HL-60/S4 treated with retinoic acid at 250 ng/mL for 4 days and 3 days (cell line): Measurements from ENCODE around the gene KLHL24.
"Not testable (repeated sequence)": the region's sequence is repeated elsewhere in the genome, so short reads cannot be mapped to it uniquely, and the experiment has no call there.

Experiments used
- in situ Hi-C: fragments of 300-500 bp; cut with MboI; formaldehyde crosslinking; loops from 2 replicates; pipeline ENCODE4 v1.7.0; 2022; ENCODE audit warnings: low sequenced_read_pairs

KLHL24 gene

DNA sequence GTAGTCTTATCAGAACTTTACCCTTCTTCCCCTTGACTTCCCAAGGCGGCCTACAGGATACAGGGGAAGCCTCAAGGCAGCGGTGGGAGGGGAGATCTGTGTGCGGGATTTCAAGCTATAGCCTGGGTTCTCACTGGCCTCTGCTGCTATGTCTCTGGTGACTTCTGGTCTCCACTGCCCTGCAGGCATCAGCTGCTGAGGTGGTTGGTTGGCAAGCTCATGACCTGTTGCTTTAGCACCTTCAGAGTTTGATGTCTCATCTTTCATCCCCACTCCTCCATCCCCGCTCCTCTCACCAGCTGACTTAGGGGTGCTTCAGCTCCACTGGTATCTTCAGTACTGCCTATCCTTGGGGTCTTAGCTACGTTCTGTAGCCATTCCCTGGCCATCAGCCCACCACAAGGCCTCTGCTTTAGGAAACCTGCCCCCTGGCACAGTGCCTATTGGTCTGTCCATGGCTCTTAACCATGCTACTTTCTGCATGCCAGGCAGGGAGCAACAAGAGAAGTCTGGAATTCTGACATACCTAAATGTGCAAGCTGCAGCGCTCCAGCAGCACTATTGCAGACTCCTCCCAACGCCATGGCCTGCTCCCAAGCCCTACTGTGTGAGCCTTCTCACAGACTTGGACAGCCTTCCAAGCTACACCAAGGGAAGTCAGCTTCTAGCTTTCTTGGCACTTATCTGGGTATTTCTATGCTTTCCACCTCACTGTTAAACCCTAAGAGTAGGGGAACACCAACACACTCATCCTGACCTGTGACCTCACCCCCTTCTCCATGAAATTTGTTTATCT lies 60.3 kb downstream of the KLHL24 start:
- in situ Hi-C loops, result no loop called here

DNA sequence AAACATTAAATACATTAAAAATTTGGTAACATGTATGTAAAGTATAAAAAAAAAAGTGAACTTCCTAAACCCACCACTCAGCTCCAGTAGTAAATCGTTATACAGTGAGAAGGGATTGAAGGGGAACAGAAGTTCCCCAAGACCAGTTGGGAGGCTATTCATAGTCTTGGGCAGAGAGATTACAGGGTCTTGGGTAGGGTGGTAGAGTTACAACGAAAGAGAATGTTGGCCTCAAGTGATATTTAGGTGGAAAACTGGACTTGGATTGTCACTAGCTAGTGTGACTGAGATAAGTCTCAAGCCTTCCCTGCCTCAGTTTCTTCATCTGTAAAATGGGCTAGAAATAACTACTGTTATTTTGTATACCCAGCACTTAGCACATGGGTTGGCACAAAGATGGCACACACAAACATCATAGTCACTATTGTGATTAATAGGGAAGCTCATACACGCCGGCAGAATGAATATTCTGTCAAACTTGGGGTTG lies 61.7 kb downstream of the KLHL24 start:
- in situ Hi-C loops, result no loop called here

DNA sequence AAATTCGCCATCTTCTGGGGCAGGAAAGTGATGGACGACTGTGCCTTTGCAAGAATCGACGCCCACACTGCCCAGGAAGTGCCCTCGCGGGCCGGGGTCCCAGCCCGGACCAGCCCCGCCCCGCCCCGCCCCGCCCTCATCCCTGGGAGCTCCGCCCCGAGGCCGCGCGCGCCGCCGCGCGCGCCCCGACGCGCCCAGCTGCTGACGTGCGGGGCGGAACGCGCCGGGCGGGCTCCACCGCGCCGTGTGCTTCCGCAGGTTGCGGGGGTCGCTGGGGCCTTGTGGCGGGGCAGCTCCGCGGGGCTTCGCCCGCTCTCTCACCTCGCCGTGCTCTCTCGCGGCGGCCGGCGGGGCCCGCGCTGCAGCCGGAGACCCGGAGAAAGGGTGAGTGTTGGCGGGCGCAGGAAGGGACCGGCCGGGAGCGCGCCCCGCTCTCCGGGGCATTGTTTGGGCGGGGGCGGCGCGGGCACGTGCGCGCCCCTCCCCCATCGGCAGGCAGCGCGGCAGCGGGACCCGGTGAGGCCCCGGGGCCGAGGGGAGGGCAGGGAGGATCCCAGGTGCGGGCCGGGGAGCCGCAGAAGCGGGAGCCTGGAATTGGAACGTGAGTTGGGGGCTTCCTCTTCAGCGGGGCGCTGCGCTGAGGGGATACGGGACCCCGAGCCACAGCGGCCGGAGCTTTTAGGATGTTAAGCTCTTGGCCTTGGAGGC lies 62.3 kb downstream of the KLHL24 start, which contains the start of gene YEATS2:
YEATS2 (plus strand) TSS at position 188 of the 708 bp plus-strand sequence. CDS start 17,366 bp downstream, outside the sequence.
- in situ Hi-C loops, result no loop called here

DNA sequence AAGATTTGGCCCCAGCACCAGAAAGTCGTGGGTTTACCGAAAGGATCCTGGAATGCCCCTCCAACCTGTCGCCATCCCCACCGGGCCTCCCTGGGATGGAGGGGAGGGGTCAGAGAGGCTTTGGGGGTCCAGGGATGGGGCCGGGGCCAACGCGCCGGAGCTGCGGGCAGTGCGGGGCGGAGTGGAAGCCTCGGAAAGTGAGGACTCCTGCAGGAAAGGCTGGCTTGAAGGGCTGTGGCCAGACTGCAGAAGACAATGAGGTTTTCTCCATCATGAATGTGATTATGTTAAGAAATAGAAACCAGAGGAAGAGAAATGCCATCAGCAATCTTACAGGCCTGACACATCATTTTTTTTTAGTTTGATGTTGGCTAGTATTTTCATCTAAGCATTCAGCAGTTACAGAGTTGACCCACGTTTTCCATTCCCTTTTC lies 62.9 kb downstream of the KLHL24 start:
- in situ Hi-C loops, result no loop called here

DNA sequence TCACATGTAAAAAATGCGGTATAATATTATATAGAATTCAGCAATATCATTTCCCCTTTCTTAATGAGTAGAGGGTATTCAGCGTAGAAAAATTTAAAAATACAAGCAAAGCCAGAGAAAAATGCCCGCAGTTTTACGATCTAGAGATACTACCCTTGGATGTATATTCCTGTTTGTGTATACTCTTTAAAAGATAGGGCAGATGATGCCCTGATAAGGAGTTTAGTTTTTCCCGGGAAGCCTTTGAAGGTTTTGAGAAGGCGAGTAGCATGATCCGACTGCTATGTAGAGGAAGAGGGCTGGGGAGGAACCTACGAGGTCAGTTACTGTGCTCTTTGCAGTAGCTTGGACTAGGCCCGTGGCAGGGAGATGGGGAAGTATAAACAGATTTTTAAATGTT lies 63.3 kb downstream of the KLHL24 start:
- in situ Hi-C loops, result no loop called here

DNA sequence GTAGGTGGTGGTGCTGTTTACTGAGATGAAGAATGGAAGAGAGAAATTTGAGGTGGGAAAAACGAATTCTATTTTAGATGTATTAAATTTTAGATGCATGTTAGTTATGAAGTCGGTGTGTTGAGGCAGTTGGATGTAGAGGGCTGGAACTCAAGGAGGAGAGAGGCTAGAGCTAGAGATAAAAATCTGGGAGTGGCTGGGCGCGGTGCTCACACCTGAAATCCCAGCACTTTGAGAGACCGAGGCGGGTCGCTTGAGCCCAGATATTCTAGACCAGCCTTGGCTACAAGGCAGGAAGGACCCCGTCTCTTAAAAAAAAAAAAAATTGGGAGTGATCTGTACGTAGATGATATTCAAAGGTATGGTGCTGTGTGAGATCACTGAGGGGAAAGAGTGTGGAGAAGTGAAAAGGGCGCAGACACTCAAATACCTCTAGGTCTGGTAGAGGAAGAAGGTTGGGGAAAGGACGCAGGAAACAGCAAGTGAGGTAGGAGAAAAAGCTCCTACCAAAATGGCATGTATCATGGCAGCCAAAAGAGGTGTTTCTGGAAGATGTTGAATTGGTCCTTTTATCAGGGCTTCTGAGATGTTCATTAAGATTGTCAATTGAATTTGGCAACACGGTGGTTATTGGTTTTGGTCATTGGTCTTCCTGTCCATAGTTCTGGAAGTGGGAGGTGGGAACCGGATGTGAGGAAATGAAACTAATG lies 64.0 kb downstream of the KLHL24 start:
- in situ Hi-C loops, result no loop called here

DNA sequence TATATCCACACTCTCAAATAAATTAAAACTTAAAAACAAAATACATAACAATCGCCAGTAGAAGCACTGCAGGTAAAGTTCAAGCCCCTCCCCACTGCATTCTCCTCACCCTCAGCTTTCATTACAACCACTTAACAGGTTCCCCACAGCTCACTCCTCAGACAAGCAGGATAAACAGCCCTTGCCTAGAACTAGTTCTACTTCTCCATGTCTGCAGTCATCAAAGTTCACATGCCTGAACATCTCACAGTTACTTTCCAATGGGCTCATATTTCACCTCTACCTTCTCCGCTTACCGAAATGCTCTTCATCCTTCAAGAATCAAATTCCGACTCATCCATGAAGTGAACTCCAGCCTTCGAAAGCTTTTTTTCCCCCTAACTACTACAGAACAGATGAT lies 66.3 kb downstream of the KLHL24 start:
- in situ Hi-C loops, result no loop called here

DNA sequence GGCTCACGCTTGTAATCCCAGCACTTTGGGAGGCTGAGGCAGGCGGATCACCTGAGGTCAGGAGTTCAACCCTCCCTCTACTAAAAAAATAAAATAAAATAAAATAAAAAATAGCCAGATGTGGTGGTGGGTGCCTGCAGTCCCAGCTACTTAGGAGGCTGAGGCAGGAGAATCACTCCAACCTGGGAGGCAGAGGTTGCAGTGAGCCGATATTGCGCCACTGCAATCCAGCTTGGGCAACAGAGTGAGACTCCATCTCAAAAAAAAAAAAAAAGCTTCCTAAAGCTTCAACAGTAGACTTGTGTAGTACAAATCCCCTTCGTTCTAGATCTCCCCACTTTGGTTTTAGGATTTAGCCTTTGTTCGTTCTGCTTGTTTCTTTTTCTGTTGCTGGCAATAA lies 68.5 kb downstream of the KLHL24 start:
- in situ Hi-C loops, result not testable (repeated sequence)

DNA sequence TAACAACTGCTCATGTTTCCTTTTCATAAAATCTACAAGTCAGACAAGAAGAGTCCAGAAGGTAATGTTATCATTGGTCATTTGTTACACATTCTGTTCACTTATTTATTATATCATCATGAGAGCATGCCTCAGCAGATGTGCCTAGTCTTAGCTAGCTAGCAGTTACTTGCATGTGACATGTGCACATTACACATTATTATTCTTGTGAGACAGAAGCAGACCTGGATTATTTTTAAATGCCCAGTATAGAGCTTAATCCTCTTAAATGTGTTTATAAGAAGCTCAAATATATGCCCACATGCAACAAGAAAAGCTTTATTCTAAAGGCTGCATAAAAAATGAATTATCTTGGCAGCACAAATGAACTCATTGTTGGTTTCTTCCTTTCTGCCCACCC lies 74.8 kb downstream of the KLHL24 start:
- in situ Hi-C loops, result no loop called here

DNA sequence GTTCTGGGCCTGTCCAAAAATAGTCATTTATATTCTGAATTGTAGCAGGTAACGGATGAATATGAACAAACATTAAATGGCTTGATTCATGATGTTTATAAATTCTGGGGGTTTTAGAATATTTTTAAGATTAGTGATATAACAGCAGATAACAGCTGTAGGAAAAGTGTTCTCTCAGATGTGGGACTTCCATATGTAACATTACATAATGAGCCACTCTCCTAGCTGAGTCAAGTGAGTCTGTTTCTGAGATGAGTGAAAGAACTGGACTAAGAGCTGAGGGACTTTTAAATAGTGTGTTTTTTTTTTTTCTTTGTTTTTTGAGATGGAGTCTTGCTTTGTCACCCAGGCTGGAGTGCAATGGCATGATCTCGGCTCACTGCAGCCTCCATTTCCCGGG lies 76.1 kb downstream of the KLHL24 start:
- in situ Hi-C loops, result no loop called here

DNA sequence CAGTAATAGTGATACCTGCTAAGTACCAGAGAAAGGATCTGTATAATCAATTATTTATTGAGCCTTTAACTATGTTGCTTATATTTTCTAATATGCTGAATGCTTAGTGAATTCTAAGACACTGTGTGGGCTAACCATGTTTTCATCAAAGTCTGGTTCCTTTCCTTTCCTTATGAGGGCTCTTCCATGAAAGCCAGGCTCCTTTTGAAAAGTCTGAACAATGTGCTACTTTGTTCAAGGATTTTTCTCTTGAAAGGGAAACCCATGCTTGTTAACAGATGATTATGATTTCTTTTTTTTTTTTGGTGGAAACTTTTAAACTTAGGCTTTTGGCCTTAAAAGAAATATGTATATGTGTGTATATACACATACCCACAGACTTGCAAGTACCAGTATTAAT lies 79.2 kb downstream of the KLHL24 start:
- in situ Hi-C loops, result no loop called here

DNA sequence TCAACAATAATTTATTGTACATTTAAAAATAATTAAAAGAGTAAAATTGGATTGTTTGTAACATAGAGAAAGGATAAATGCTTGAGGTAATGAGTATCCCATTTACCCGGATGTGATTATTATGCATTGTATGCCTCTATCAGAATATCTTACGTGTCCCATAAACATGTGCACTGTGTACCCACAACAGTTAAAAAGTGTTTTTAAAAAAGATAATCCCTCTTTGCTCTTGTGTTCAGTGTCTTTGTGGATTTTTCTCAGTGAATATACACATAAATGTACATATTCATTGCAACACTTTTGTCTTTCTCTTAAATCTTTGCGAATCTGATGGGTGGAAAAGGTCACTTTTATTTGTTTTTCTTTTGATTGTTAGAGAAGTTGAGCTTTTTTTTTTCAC lies 82.6 kb downstream of the KLHL24 start:
- in situ Hi-C loops, result no loop called here

DNA sequence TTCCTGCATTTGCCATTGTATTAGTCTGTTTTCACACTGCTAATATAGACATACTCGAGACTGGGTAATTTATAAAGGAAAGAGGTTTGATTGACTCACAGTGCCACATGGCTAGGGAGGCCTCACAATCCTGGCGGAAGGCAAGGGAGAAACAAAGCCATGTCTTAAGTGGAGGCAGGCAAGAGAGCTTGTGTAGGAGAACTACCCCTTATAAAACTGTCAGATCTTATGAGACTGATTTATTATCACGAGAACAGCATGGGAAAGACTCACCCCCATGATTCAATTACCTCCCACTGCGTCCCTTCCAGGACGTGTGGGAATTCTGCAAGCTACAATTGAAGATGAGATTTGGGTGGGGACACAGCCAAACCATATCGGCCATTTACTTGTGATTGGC lies 90.0 kb downstream of the KLHL24 start:
- in situ Hi-C loops, result no loop called here

DNA sequence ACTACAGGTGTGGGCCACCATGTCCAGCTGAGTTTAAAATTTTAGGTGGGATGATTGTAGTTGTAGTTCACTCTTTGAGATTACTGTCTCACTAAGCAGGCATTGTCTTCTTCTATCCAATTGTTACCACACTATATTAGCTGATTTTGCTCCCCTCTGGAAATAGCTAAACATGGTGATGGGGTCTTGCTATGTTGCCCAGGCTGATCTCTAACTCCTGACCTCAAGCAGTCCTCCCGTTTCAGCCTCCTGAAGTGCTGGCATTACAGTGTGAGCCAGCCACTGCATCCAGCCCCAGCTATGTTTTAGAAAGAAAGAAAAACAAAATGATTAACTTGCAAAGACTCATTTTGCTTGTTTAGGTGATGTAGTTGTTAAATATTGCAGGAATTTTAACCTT lies 92.8 kb downstream of the KLHL24 start:
- in situ Hi-C loops, result no loop called here

DNA sequence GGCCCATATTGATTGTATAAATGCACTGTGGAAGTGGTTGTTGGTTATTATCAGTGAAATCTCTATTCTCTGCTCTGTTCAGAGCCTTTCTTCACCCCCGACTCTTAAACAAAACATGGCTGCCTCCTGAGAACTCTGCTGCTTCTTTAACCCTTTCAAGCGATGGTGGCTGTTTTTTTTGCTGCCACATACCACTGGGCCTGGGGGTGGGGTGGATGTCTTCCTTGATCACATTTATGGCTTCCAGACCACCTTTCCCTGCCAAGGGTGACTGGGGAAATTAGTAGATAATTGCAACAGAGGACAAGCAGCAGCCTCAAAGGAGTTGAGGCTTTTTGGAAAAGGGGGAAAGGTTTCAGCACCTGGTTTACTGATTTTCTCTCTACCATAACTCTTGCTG lies 94.9 kb downstream of the KLHL24 start:
- in situ Hi-C loops, result no loop called here

DNA sequence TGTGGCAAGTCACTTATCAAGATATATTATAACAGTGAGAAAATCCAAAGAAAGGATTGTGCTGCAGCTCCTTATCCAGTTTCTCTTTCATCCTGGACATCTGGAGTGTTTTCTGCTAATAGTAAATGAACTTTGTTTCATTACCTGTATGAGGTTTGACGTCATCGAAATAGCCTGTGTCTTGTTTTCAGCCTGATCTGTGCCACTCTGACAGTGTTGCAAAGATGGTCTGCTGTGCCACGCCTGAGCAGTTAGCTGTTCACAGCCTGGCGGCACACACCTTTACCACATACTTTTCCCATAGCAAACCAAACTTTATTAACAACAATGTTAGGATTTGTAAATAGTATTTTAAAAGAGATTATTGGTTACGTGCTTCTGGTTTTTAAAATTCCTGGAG lies 96.2 kb downstream of the KLHL24 start:
- in situ Hi-C loops, result no loop called here

DNA sequence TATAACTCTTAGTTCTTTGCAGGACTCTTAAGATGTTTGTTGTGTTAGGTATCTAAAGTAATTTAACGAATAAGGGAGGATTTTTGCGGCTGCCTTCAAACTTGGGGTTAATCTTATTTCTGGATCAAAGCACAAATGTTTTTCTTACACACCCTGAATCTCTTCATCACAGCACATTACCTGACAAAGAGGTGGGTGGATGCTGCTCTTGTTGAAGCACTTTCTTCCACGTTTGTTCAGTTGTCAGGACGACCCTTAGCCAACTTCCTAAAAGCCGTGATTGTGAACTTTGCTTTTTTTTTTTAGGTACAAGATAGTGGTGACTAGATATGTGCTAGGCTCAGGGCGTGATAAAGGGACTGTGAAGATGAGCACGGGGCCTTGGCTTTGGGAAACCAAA lies 98.1 kb downstream of the KLHL24 start:
- in situ Hi-C loops, result no loop called here
